K562 (cell line): ENCODE measurements around the gene CBL. TPM values are rescaled to one million over a fixed set of nuclear protein-coding genes. Genes with fewer than 3 reads are reported as not detected.
A peak's percentile ranks its signal among the peaks of the same experiment; 100 is the strongest.

Experiments
- ATAC-seq: fragments of 200-7000 bp; cut with Tn5 transposase; 3 replicates; pipeline ENCODE4 v1.9.1; 2020; ENCODE audit warnings: moderate library complexity
- BruUV-seq: library from RNA; stranded (reverse); fragments of 400-500 nt; replicated peaks from 2 replicates; lab custom pipeline; 2021; lab: Mats Ljungman, UMichigan
- CTCF ChIA-PET: fragments of 300-600 bp; formaldehyde crosslinking; extraction: SDS; loops from one replicate; lab custom pipeline; 2021; ENCODE audit warnings: low intra/inter-chr PET ratio; lab: Yijun Ruan, JAX
- POLR2A ChIA-PET: fragments of 300-600, 350-650 bp; sonication (Branson Sonifier 250); formaldehyde crosslinking; extraction: SDS; loops from one replicate; lab custom pipeline; 2021; ENCODE audit warnings: antibody characterized with exemption, inconsistent platforms; lab: Yijun Ruan, JAX
- DNase-seq, 4 experiments: peaks; one replicate each; pipeline versions ENCODE4 v3.0.0 to v3.0.0-alpha.2; 2011 to 2018; ENCODE audit warnings: low spot score in 3 of 4, mixed read lengths in 3 of 4; ENCODE audit errors: extremely low read depth in 1 of 4
- FAIRE-seq: peaks from 2 replicates; lab custom pipeline; 2011; peaks lifted over from hg19 to GRCh38; lab: Jason Lieb, UNC
- H2AFZ ChIP-seq: 2 replicates; pipeline ENCODE4 v1.6.0; 2011; ENCODE audit warnings: low read depth, low read length, control low read depth, inconsistent platforms
- H3K27ac ChIP-seq: fragments of 200-600 bp; 3 replicates; pipeline ENCODE4 v1.8.0; 2011; ENCODE audit warnings: low read depth, mild to moderate bottlenecking, control low read depth, inconsistent platforms, low read length, moderate library complexity, mixed read lengths; ENCODE audit errors: extremely low read depth
- H3K27me3 ChIP-seq, 2 experiments: fragments of 300-600 bp in 1 of 2; 2 replicates in 1 of 2; 3 replicates in 1 of 2; pipeline versions ENCODE4 v1.6.0 to v1.8.0; 2011; ENCODE audit warnings: inconsistent platforms in 2 of 2, low read length in 2 of 2, mild to moderate bottlenecking in 1 of 2, mixed read lengths in 1 of 2, moderate library complexity in 1 of 2; ENCODE audit not compliant: control insufficient read depth in 2 of 2, insufficient read depth in 2 of 2
- H3K36me3 ChIP-seq: fragments of 300-600 bp; 3 replicates; pipeline ENCODE4 v1.8.0; 2011; ENCODE audit warnings: mild to moderate bottlenecking, low read length, inconsistent platforms; ENCODE audit not compliant: control insufficient read depth, insufficient read depth
- H3K4me1 ChIP-seq, 2 experiments: fragments of 200-600 bp in 1 of 2; replicated peaks in 1 of 2; 2 replicates in 1 of 2; 3 replicates in 1 of 2; pipeline versions ENCODE4 v1.5.1 to v1.8.0; 2011; ENCODE audit warnings: inconsistent platforms in 2 of 2, low read length in 2 of 2, mild to moderate bottlenecking in 1 of 2, mixed read lengths in 1 of 2, moderate library complexity in 1 of 2; ENCODE audit not compliant: control insufficient read depth in 2 of 2, insufficient read depth in 2 of 2
- H3K4me2 ChIP-seq: 2 replicates; pipeline ENCODE4 v1.6.1; 2011; ENCODE audit warnings: low read length, control low read depth, inconsistent platforms, mixed read lengths; ENCODE audit not compliant: insufficient read depth
- H3K4me3 ChIP-seq: fragments of 200-600 bp; sonication (generic), shearing (Covaris generic); 2 replicates; pipeline ENCODE4 v1.5.1; 2016; ENCODE audit warnings: control low read depth, inconsistent platforms
- H3K79me2 ChIP-seq: fragments of 200-600 bp; 3 replicates; pipeline ENCODE4 v1.8.0; 2011; ENCODE audit warnings: low read length, inconsistent platforms; ENCODE audit not compliant: control insufficient read depth, insufficient read depth
- H3K9ac ChIP-seq, 2 experiments: 2 replicates each; pipeline versions ENCODE4 v1.6.0 to v1.6.1; 2011; ENCODE audit warnings: low read depth in 2 of 2, low read length in 2 of 2, control low read depth in 1 of 2, inconsistent platforms in 1 of 2, mild to moderate bottlenecking in 1 of 2, mixed read lengths in 1 of 2; ENCODE audit not compliant: insufficient read depth in 1 of 2
- H3K9me1 ChIP-seq: one replicate; pipeline ENCODE4 v1.6.0; 2011; ENCODE audit warnings: inconsistent platforms, mild to moderate bottlenecking, low read length, moderate library complexity; ENCODE audit not compliant: control insufficient read depth, insufficient read depth
- H3K9me3 ChIP-seq: replicated peaks from 2 replicates; pipeline ENCODE4 v1.5.1; 2011; ENCODE audit warnings: low read depth, low read length, inconsistent platforms; ENCODE audit not compliant: control insufficient read depth, insufficient read depth
- H4K20me1 ChIP-seq: replicated peaks from 2 replicates; pipeline ENCODE4 v1.6.1; 2011; ENCODE audit warnings: low read length, inconsistent platforms, mixed read lengths; ENCODE audit not compliant: control insufficient read depth, insufficient read depth
- DDX20 ChIP-seq: fragments of 450-650 bp; IDR thresholded peaks from 2 replicates; pipeline ENCODE4 v1.6.1; 2016; ENCODE audit warnings: missing genetic modification characterization, low read depth, mild to moderate bottlenecking, missing compliant biosample characterization, moderate library complexity
- ELF1 ChIP-seq: fragments of 200-800 bp; sonication (Bioruptor generic); IDR thresholded peaks from 2 replicates; pipeline ENCODE4 v1.6.1; 2016; ENCODE audit warnings: missing genetic modification characterization, missing compliant biosample characterization
- ELF4 ChIP-seq: fragments of 450-650 bp; formaldehyde crosslinking; IDR thresholded peaks from 2 replicates; pipeline ENCODE4 v1.4.0; 2022; ENCODE audit warnings: missing genetic modification characterization
- HCFC1 ChIP-seq: IDR thresholded peaks from 2 replicates; pipeline ENCODE4 v1.6.1; 2012; ENCODE audit warnings: low read depth, low read length, improper control_type of control experiment
- JUNB ChIP-seq: fragments of 450-650 bp; formaldehyde crosslinking; conservative IDR thresholded peaks from 2 replicates; pipeline ENCODE4 v1.4.0; 2020; ENCODE audit warnings: mild to moderate bottlenecking
- KDM2B ChIP-seq: fragments of 250-450 bp; sonication (Bioruptor Pico); IDR thresholded peaks from 2 replicates; pipeline ENCODE4 v1.8.0; 2021; ENCODE audit warnings: mild to moderate bottlenecking, moderate library complexity
- LARP7 ChIP-seq: fragments of 450-650 bp; IDR thresholded peaks from 2 replicates; pipeline ENCODE4 v1.6.1; 2016
- LEF1 ChIP-seq: fragments of 450-650 bp; IDR thresholded peaks from 2 replicates; pipeline ENCODE4 v1.6.1; 2016; ENCODE audit warnings: mild to moderate bottlenecking
- NCOA4 ChIP-seq: fragments of 450-650 bp; IDR thresholded peaks from 2 replicates; pipeline ENCODE4 v1.6.1; 2018; ENCODE audit warnings: mild to moderate bottlenecking; ENCODE audit not compliant: partially characterized antibody
- POLR2B ChIP-seq: fragments of 450-650 bp; IDR thresholded peaks from 2 replicates; pipeline ENCODE4 v1.6.1; 2018; ENCODE audit warnings: low read depth; ENCODE audit not compliant: partially characterized antibody
- RAD51 ChIP-seq: fragments of 450-650 bp; IDR thresholded peaks from 2 replicates; pipeline ENCODE4 v1.7.1; 2016; ENCODE audit warnings: low read depth, mild to moderate bottlenecking, borderline replicate concordance
- SAFB ChIP-seq: fragments of 200-400 bp; formaldehyde crosslinking; IDR thresholded peaks from 2 replicates; pipeline ENCODE4 v1.6.1; 2017; ENCODE audit warnings: low read depth, low read length, borderline replicate concordance
- SREBF1 ChIP-seq: fragments of 150-350 bp; IDR thresholded peaks from 2 replicates; pipeline ENCODE4 v1.6.1; 2014; ENCODE audit warnings: antibody characterized with exemption, low read depth, low read length, borderline replicate concordance
- ZNF324 ChIP-seq: fragments of 250-450 bp; sonication (Bioruptor Pico); IDR thresholded peaks from 2 replicates; pipeline ENCODE4 v1.4.0; 2020; ENCODE audit warnings: mild to moderate bottlenecking
- ZNF830 ChIP-seq: fragments of 250-450 bp; sonication (Bioruptor Pico); IDR thresholded peaks from 2 replicates; pipeline ENCODE4 v1.5.0; 2021; ENCODE audit warnings: mild to moderate bottlenecking
- ZZZ3 ChIP-seq: fragments of 450-650 bp; IDR thresholded peaks from 2 replicates; pipeline ENCODE4 v1.6.1; 2016; ENCODE audit warnings: antibody characterized with exemption, mild to moderate bottlenecking, moderate library complexity
- WGBS: fragments of 100-300 bp; shearing (Covaris generic); methylation state at CpG from one replicate; pipeline ENCODE4 v1.1.6; 2016; ENCODE audit warnings: low coverage, mixed read lengths; ENCODE audit not compliant: insufficient coverage; ENCODE audit errors: missing lambda C conversion rate; 5-methylcytosine and 5-hydroxymethylcytosine counted together
- in situ Hi-C: fragments of 300-500 bp; cut with MboI; formaldehyde crosslinking; loops from 4 replicates; pipeline ENCODE4 v1.15.0; 2018; ENCODE audit warnings: inconsistent platforms, mixed read lengths
- intact Hi-C: fragments of 100-400 bp; cut with micrococcal nuclease; formaldehyde crosslinking; loops from 2 replicates; pipeline ENCODE4 v1.14.2; 2022
- polyA plus RNA-seq, 8 experiments: library from polyadenylated mRNA; depleted of rRNA in 4 of 8; stranded (reverse) in 5 of 8; unstranded in 3 of 8; fragments of >200 nt; fragmentation: Nextera tagmentation in 2 of 8; fragmentation: Illumina TruSeq in 1 of 8; extraction: Ambion mirVana in 2 of 8; extraction: Trizol in 1 of 8; gene quantifications; 2 replicates each; pipeline versions ENCODE4 v1.2.1 to v1.2.3, GENCODE V29; 2011 to 2014; ENCODE audit warnings: inconsistent platforms in 1 of 8, missing spikeins in 1 of 8
- total RNA-seq, 7 experiments: library from RNA; depleted of rRNA in 6 of 7; stranded (reverse); fragments of >200 nt in 6 of 7; fragmentation: Illumina TruSeq in 2 of 7; extraction: Trizol in 2 of 7; gene quantifications; 2 replicates each; pipeline versions ENCODE4 v1.2.1 to v1.2.3, GENCODE V29; 2011 to 2021; ENCODE audit warnings: low replicate concordance in 1 of 7
- TF ChIP-seq, protein P1 (sequence below): fragments of 250-450 bp; sonication (Bioruptor Pico); IDR thresholded peaks from 2 replicates; pipeline ENCODE4 v1.6.1; 2021; ENCODE audit warnings: mild to moderate bottlenecking
- TF ChIP-seq, protein P2 (sequence below), 2 experiments: fragments of 450-650 bp; conservative IDR thresholded peaks; 2 replicates each; pipeline ENCODE4 v1.6.1; 2017; ENCODE audit warnings: mild to moderate bottlenecking in 2 of 2, moderate library complexity in 2 of 2
- TF ChIP-seq, protein P3 (sequence below): fragments of 450-650 bp; formaldehyde crosslinking; IDR thresholded peaks from 2 replicates; pipeline ENCODE4 v1.4.0; 2020; ENCODE audit warnings: mild to moderate bottlenecking, moderate library complexity

Gene CBL
- total and polyA plus RNA-seq, 9 of the 15 experiments (the other 6 are each of a cell fraction or from before 2014, with no cell fraction given) = 3.2 to 24.9 (median 9.9) TPM

DNA sequence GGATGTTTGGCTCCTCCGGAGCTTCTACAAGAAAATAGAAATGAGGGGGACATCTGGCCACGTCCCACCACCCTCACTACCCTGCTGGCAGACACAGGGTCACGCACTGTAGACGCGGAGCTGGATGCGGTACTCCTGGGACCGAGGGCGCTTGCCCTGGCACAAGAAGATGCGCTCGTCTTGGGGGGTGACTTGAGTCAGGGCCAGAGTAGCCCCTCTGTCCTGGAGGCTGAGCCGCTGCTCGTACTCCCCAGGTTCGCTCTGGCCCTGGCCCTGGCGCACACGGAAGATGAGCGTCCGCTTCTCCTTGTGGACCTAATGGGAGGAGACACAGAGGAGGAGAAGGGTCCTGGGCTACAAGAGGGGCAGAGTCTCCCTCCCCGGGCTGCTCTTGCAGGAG lies 108.6 kb downstream of the CBL start:
- H3K4me2 ChIP-seq = no peak overlapping the region
- no peak overlapping the region for H3K27ac ChIP-seq
- no peaks in the 10 kb centered on the region; a peak in 1 of 5 replicates for H3K27me3 ChIP-seq
- no TSS peak for BruUV-seq
- WGBS = 95% methylated on average over 12 of the region's 18 CpGs
- no peak for FAIRE-seq
- in situ Hi-C loops = no loop called here
- ChIA-PET CTCF (no interaction called here), POLR2A (interaction anchor here (0.6 to 1.9 kb wide), 7 partner anchors 9 to 160 kb away, joined by 3 to 6 read pairs (median 4); no protein-coding TSS in a partner anchor)
- H3K36me3 ChIP-seq = peaks cover 50% of the 10 kb centered on the region; the same call in 2 of the 3 replicates
- TF ChIP-seq POLR2B = no peak
- TF ChIP-seq, protein P1, sequence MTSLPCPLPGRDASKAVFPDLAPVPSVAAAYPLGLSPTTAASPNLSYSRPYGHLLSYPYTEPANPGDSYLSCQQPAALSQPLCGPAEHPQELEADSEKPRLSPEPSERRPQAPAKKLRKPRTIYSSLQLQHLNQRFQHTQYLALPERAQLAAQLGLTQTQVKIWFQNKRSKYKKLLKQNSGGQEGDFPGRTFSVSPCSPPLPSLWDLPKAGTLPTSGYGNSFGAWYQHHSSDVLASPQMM (CRISPR knock-in tag) = no peak
- TF ChIP-seq ELF1 (tag) = no peak
- no peak for TF ChIP-seq SAFB
- no peak for TF ChIP-seq LEF1
- TF ChIP-seq ELF4 = no peak
- no peak for TF ChIP-seq NCOA4
- TF ChIP-seq ZNF830 (CRISPR knock-in tag) = no peak
- no peak for TF ChIP-seq DDX20 (tag)
- TF ChIP-seq, protein P2, sequence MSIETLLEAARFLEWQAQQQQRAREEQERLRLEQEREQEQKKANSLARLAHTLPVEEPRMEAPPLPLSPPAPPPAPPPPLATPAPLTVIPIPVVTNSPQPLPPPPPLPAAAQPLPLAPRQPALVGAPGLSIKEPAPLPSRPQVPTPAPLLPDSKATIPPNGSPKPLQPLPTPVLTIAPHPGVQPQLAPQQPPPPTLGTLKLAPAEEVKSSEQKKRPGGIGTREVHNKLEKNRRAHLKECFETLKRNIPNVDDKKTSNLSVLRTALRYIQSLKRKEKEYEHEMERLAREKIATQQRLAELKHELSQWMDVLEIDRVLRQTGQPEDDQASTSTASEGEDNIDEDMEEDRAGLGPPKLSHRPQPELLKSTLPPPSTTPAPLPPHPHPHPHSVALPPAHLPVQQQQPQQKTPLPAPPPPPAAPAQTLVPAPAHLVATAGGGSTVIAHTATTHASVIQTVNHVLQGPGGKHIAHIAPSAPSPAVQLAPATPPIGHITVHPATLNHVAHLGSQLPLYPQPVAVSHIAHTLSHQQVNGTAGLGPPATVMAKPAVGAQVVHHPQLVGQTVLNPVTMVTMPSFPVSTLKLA (conservative IDR thresholded peaks at IDR 0.05) = no peak
- TF ChIP-seq KDM2B (CRISPR knock-in tag) = no peak
- no peak for TF ChIP-seq LARP7
- TF ChIP-seq JUNB (CRISPR knock-in tag) = no peak
- TF ChIP-seq ZZZ3 = no peak
- TF ChIP-seq HCFC1 = no peak
- TF ChIP-seq RAD51 = no peak
- TF ChIP-seq, protein P3, sequence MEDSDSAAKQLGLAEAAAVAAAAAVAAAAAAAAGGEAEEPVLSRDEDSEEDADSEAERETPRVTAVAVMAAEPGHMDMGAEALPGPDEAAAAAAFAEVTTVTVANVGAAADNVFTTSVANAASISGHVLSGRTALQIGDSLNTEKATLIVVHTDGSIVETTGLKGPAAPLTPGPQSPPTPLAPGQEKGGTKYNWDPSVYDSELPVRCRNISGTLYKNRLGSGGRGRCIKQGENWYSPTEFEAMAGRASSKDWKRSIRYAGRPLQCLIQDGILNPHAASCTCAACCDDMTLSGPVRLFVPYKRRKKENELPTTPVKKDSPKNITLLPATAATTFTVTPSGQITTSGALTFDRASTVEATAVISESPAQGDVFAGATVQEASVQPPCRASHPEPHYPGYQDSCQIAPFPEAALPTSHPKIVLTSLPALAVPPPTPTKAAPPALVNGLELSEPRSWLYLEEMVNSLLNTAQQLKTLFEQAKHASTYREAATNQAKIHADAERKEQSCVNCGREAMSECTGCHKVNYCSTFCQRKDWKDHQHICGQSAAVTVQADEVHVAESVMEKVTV = no peak
- TF ChIP-seq SREBF1 = no peak
- no peak for TF ChIP-seq ZNF324 (CRISPR knock-in tag)
- H3K9ac ChIP-seq = peak overlapping the region in 1 of 2 experiments; percentile 84; a peak in 1 of 4 replicates
- no peak for ATAC-seq
- DNase-seq = no peak
- no peaks in the 10 kb centered on the region for H3K9me1 ChIP-seq
- peaks cover 25% of the 10 kb centered on the region; the same call in 2 of the 3 replicates for H3K79me2 ChIP-seq
- H2AFZ ChIP-seq = no peak overlapping the region
- no peaks in the 10 kb centered on the region for H3K9me3 ChIP-seq
- H3K4me3 ChIP-seq = no peak overlapping the region
- intact Hi-C loops = loop anchor here (5.0 kb wide), 1 partner anchor 402 kb away; no protein-coding TSS in a partner anchor
- H3K4me1 ChIP-seq = peaks cover 34 to 61% of the 10 kb centered on the region in 2 experiments
- 0 out of 2 replicates have a peak, but pooled peaks cover 6% of the 10 kb centered on the region for H4K20me1 ChIP-seq
